Measurements from ENCODE around the gene PIP4K2A.
"Not testable (repeated sequence)": the region's sequence is repeated elsewhere in the genome, so short reads cannot be mapped to it uniquely, and the experiment has no call there.

The PIP4K2A gene

DNA sequence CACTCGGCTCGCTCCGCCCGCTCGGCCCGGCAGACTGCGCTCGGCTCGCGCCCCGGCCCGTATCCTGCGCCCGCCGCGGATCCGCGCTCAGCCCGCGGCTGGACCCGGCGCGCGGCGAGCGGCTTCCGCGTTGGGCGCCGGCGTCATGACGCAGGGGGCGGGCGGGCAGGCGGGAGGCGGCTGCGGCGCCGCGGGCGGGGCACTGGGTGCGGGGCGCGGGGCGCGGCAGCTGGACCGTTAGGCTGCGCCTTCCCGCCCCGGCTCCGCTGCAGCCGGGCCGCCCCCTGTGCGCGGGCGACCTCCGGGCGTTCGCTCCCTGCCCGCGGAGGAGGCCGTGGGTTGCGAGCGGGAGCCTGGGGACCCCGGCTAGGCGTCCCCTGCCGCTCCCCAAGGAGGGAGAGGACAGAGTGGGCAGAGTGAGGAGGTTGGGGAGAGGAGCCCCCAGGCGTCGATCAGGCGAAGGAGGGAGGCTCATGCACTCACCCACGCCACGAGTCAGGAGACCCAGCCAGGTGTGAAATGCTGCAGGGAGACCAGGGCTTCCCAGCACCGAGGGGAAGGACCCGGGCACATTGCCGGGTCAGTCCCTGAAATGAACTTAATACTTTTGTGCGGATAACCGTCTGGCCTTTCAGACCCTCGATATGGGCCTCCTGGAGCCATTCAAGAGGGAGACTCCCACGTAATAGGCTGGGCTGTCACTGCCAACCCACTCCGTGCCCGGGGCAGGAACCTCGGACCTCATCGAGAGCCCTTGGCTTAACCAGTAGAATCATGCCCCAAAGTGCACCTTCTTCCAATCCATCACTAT, at the start of gene PIP4K2A:
TSS of gene PIP4K2A (minus strand) at position 100 of the 811 bp plus-strand sequence. CDS start 252 bp downstream, outside the sequence.
- DNase-seq, result peak; percentile 76

DNA sequence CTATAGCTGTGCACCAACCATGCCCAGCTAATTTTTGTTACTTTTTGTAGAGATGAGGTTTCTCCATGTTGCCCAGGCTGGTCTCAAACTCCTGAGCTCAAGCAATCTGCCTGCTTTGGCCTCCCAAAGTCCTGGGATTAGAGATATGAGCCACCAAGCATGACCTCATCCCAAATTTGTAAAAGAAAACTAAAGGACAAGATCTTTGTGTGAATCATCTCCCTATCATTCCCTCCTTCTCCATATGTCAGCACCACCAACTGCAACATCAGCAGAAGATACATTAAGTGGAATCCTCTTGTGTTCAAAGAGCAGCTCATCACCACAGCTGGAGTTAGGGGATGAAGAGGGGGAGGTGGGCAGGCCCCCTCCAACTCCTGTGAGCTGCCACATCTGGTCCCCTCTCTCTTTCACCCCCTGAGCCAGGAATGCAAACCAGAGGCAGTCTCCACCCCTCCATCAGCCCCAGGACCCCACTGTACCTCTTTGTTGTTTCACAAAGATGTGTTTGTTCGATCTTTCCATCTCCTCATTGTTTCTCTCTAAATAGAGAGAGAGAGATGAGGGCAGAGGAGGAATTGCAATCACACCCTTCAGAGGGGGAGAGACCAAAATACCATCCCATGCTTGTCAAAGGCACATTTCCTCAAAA, 47.3 kb upstream of the PIP4K2A start:
- no peak for DNase-seq

DNA sequence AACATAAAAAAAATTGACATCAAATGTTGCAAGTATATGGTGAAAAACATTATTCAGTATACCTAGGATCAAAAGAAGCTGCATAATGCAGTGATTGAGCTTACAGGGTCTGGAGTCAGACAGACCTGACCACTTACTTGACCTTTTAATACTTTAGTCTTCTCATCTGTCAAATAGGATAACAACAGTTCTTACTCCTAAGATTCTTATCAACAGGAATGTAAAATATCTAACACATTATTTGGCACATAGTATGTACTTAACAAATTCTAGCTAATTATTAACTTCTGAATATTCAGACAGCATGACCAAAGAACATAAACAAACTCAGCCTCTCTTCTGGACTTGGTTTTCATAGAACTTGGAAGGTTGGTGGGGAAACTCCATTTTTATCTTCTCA, 45.6 kb upstream of the PIP4K2A start:
- no peak for DNase-seq

DNA sequence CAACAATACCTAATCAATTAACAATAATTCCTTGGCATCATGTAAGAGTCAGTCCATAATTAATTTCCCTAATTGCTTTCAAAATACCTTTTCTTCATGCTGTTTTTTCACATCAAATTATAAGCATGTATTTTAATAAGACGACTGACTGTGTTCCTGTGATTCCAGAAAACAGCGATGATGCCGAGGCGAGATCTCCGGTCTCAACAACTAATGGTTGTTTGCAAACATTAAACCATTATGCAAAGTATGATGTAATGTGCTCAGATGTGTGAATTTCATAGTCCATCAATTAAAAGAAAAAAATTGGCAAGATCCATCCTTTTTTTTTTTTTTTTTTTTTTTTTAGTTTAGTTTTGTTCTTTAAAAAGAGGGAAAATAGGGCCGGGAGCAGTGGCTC, 44.5 kb upstream of the PIP4K2A start:
- DNase-seq, result no peak

DNA sequence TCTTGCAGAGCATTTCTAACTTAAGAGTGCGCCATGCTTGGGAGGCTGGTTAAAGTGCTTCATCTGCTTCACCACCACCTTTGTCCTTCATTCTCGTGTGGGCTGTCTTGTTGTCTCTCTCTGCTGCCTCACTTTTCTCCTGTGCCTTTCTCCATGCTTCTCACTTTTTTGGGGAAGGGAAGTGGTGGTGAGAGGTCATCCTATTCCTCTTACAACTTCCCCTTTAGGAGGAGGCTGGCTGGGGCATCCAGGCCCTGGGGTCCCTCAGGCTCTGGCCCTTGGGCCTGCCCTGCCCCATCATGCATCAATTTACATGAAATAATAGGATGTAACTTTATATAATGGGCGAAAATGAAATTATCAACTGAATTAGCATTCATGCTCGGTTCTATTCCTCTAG, 39.9 kb upstream of the PIP4K2A start:
- DNase-seq, result no peak

DNA sequence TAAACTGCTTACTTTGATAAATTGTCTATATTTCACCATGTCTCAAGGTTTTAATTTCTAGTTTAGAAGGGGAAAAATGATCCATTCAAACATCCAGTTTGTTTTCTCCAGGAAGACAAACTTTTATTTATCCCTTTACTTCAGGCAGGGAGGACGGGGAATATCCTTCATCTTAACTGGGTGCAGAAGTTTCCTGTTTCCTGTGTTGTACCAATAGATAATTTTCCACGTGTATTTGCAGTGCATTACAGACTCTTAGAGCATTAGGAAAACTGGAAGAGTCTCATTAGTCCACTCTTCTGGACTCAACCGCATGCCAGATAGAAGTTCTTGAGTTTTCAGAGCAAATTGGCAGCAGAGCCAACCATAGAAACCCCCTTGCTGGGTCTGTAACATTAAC, 39.4 kb upstream of the PIP4K2A start:
- no peak for DNase-seq

DNA sequence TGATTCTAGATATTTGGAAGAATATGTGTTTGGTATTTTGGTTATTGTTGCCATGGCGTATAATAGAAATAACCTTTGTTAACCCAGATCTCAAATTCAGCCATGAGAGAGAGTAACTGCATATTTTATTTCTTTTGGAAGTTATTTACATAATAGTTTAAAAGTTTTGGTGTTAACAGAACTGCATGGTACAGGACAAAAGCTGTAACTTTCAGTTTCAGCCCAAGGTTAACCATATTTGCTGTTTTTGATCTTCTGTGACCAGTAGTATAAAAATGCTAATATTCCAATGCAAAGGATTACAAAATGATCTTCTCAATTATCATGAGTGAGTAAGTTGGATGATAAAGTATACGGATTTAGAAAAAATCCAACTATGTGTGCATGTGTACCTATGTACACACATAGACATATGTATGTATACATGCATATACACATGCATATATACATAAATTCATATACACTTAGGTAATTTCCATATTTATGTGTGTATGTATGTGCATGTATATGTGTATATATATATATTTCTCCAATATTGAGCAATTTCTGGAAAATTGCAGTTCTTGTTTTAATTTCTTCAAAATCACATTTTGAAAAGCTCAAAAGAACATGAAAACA, 38.0 kb upstream of the PIP4K2A start:
- no peak for DNase-seq

DNA sequence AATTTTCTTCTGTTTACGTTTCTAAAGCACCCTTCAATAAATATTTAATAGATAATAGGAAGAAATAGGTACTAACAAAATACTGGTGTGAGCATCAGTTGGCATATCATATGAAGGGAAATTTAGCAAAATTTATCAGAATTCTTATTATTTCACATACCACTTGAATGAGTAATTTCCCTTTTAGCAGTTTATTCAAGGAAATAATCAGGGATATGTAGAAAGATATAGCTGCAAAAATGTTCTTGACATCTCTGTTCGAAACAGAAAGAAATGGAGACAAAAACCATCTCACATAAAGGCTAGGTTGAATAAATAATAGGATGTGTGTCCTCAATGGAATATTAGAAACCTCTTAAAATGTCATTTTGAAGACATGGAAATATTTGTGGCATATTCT, 35.8 kb upstream of the PIP4K2A start:
- no peak for DNase-seq

DNA sequence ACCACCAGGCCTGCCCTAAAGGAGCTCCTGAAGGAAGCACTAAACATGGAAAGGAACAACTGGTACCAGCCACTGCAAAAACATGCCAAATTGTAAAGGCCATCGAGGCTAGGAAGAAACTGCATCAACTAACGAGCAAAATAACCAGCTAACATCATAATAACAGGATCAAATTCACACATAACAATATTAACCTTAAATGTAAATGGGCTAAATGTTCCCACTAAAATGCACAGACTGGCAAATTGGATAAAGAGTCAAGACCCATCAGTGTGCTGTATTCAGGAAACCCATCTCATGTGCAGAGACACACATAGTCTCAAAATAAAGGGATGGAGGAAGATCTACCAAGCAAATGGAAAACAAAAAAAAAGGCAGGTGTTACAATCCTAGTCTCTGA, 30.5 kb upstream of the PIP4K2A start:
- not testable (repeated sequence) for DNase-seq

DNA sequence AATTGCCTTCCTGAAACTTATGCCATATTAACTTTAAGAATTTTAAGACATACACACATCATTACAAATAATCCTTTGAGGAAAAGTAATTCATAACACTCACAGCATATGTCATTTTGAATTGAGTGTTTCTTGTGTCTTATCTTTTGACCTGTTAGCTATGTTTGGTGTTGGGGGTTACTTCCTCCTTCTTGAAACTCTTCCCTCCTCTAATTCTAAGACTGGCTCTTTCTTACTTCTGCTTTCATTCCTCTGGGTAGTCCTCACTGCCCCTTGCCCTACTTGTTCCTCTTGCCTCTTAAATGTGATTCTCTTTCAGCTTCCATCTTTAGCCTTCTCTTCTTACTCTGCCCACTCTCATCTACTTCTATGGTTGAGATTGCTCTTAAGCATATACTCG, 28.3 kb upstream of the PIP4K2A start:
- no peak for DNase-seq

DNA sequence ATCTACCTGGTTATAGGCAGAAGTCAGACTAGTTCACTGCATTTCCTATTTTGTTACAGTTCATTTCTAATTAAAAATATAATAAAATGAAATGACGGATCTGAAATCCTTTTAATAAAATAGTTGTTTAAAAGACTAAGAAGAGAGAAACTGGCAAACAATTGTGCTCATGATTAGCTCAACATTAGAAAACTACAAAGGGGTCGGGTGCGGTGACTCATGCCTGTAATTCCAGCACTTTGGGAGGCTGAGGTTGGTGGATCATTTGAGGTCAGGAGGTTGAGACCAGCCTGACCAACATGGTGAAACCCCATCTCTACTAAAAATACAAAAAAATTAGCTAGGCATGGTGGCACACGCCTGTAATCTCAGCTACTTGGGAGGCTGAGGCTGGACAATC, 27.3 kb upstream of the PIP4K2A start:
- not testable (repeated sequence) for DNase-seq

DNA sequence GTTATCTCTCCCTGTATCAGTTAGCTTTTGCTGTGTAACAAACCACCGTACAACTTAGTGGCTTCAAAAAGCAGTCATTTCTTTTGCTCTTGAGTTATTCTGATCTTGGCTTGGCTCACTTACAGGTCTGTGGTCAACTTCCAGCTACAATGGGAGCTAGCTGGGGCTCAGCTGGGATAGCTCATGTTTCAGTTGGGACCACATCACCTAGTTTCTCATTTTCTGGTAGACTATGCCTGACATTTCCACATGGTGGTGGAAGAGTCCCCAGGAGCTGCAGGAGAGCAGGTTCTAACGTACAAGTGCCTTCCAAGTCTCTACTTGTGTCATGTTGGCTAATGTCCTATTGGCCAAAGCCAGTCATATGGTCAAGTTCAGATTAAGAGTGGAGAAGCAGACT, 25.8 kb upstream of the PIP4K2A start:
- no peak for DNase-seq

DNA sequence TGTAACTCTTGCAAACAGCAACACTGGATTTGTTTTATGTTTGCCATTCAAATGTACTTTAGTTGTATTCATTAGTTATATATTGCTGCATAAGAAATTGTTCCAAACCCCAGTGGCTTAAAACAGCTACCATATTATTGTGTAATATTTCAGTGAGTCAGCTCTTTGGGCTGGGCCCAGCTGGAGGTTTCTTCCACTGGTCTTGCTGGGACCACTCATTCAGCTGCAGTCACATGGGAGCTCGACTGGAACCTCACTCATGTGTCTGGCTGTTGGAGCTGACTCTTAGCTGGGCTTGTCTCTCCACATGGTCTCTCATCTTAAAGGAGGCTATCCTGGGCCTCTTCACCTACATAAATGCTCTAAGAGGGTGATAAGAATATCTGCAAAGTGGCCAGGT, 23.2 kb upstream of the PIP4K2A start:
- no peak for DNase-seq

DNA sequence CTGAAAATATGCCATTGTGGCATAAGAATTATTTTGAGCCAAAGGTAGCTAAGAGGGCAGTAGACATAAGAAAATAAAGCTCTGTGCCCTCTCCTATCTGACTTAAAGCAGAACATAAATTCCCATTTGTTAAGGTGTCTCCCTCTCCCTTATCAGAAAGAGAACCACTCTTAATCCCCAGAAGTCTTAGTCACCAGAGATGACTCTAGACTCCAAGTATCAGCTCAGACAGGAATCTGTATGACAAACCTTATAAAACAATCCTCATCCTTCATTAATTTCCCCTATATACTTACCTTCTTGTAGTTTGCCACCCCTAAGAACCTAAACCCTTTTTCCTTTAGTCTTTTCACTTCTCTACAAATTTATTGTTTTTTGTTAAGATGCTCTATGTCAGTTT, 21.8 kb upstream of the PIP4K2A start:
- no peak for DNase-seq

DNA sequence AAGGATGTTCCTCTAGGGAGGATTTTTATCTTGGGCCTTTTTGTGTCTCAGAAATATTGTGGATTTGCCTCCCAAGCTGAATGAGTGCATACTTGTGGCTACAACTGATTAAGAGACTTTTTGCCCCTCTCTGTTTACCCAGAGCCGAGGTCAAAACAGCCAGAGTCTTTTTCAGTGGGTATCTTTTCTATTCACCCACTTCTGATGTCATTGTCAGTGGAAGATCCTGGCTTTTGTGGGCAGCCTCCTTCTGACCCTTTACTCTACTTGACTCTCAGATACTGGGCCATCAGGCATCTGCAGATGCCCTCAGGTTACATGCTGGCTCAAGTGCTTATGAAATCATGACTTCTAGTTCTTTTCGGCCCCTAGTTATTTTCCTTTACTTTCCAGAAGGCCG, 19.6 kb upstream of the PIP4K2A start:
- no peak for DNase-seq

DNA sequence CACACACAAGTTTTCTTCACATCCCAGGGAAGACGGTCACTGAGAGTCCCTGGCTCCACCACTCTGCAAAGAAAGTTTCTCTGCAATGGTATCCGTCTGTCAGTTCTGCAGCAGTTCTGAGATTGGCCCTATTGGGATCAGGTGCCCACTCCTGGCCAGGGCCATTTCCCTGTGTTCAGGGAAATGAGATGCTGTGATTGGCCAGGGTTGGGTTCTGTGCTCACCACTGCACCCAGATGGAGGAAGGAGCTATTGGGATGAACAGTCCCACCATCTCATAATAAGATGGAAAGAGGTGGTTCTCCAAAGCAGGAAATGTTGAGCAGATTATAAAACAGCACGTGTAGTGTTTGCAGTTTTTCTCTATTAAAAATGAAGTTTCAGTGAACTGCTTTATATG, 13.3 kb upstream of the PIP4K2A start:
- DNase-seq, result no peak

DNA sequence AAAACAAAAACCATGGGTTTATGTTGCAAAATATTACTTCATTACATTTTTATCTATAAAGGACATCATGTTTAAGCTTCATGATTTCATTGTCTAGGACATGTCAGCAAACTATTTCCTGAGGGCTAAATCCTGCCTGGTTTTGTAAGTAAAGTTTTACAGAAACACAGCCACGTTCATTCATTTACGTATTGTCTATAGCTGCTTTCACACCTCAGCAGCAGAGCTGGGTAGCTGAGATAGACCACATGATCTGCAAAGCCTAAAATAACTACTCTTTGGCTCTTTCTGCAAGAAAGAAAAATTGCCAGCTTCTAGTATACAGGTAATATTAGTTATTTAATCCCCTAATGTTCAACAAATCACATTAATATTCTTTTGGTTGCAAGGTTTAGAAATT, 12.7 kb upstream of the PIP4K2A start:
- no peak for DNase-seq

DNA sequence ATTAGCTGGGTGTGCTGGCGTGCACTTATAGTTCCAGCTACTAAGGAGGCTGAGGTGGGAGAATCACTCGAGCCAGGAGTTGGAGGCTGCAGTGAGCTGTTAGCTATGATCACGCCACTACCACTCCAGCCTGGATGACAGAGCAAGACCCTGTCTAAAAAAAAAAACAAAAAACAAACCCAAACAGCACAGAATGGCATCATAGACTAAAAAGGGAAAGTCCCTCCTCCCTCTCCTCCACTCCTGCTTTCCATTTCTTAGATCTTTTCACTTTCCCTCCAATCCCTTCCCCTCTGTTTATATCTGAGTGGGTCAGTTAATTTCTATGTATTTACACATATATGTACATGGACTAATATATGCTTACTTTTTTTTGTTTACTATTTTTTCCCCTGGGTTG, 10.4 kb upstream of the PIP4K2A start:
- DNase-seq, result no peak

DNA sequence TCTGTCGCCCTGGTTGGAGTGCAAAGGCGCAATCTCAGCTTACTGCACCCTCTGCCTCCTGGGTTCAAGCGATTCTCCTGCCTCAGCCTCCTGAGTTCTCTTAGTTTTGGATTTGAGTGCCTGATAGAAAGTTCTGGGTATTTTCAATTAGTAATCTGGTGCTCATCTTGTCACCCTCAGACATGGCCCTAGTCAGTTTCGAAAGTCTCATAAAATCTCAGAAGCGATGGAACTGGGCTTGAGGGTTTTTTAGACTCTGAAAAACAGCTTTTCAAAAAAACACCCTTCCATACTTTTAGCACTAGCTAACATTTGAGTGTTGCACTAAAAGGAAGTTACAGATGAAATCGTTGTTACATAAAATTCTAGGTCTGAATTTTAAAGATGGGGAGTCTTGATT, 9.4 kb upstream of the PIP4K2A start:
- DNase-seq, result no peak

DNA sequence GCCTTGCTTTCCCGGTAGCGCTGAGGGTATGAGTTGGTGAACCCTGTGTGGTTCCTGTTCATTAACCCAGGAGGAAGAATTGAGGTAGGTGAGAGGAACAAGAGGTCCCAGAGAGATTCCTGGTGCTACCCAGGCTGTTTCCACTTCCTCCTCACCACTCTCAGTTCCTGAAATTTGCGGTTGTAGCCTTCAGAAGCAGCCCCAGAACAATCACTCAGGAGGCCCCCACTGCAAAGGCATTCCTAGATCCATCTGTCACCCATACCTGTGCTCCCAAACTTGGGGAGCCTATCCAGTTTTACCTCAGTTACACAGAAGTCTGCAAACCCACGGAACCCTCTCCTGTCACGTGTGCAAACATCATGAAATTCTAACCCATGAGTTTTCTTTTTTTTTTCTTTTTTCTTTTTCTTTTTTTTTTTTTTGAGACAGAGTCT, 9.0 kb upstream of the PIP4K2A start:
- DNase-seq, result no peak

DNA sequence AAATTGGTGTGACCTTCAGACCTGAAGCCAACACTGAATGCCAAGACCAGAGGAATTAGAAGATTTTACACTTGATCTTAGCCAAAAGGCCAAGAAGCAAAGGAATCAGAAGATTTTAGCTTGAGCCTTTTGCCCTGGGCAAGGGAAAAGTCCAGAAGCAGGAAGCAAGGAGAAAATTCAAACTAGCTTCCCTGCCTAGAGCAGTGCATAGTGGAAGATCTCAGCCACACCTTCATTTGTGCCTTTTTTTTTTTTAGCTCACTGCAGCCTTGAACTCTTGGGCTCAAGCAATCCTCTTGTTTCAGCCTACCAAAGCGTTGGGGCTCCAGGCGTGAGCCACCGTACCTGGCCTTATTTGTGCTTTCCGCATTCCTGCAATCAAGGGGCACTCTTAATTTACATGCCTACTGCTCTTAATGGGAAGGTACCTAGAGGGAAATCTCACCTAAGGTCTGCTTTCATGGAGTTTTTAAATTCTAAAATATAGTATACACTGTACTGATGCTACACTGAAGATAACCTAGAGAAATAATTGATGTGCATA, 8.3 kb upstream of the PIP4K2A start:
- no peak for DNase-seq

DNA sequence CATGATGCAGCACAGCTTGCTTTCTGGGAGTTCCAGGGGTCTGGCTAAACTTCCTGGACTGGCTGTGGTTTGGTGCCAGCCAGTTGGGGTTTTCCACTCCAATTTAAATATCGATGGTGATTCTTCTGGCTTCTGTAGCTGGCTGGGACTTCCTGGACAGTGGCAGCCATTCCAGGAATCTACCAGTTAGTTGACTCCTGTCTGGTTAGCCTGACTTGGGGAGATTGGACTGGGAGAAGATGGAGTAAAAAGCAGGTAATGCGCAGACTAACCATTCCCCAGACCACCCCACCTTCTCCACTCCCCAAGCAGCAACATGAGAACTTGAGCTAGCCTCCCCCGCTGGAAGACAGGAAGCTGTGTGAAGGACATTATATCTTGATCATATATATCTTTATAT, 6.3 kb upstream of the PIP4K2A start:
- DNase-seq, result no peak

DNA sequence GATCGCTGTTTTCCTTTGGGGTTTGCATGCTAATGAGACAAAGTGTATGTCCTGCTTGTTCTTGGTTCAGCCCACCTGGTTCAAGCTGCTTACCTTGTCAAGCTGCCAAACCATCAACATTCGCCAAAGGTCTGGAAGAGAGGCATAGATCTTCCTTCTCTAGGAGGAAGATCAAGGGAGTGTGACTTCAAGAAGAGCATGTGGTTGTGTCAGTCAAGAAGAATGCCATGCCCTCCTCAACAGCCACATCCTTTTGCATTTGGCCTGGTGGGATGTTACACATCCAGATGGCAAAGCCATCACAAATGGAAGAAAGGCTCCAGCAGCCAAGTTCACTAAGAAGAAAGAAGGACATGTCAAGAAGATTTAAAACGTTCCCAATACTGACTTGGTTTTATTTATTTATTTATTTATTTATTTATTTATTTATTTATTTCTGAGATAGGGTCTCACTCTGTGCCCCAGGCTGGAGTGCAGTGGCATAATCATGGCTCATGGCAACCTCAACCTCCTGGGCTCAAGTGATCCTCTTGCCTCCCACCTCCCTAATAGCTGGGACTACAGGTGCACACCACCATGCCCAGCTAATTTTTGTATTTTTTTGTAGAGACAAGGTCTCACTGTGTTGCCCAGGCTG, 5.1 kb upstream of the PIP4K2A start:
- DNase-seq, result no peak

All from activated CD4-positive, alpha-beta T cell treated with anti-CD3 and anti-CD28 coated beads, Interleukin-2, amount 50 U/mL, for 16 hours (primary cell).